GM12892 (cell line): ENCODE data around the gene MMAA. TPM values are rescaled to one million over a fixed set of nuclear protein-coding genes. Genes with fewer than 3 reads are reported as not detected.
"Not testable (repeated sequence)": the region's sequence is repeated elsewhere in the genome, so short reads cannot be mapped to it uniquely, and the experiment has no call there.

ENCODE experiments used
- DNase-seq: peaks from one replicate; pipeline ENCODE4 v3.0.0; 2011; ENCODE audit not compliant: insufficient read length
- FAIRE-seq: peaks from 2 replicates; lab custom pipeline; 2011; peaks lifted over from hg19 to GRCh38; lab: Jason Lieb, UNC
- POLR2A ChIP-seq: IDR thresholded peaks from 2 replicates; pipeline ENCODE4 v1.6.1; 2011; ENCODE audit warnings: low read depth, low read length, control low read depth
- POLR2AphosphoS5 ChIP-seq: IDR thresholded peaks from 2 replicates; pipeline ENCODE4 v1.6.1; 2011; ENCODE audit warnings: low read depth, low read length, control low read depth
- TAF1 ChIP-seq: IDR thresholded peaks from 2 replicates; pipeline ENCODE4 v1.6.1; 2011; ENCODE audit warnings: low read depth, mild to moderate bottlenecking, control low read depth, low read length, borderline replicate concordance
- polyA plus RNA-seq: library from polyadenylated mRNA; unstranded; fragments of >200 nt; gene quantifications from one replicate; pipeline ENCODE4 v1.2.1, GENCODE V29; 2012; ENCODE audit warnings: missing spikeins, inconsistent platforms; ENCODE audit not compliant: missing spikeins

MMAA gene
- 12.1 TPM for polyA plus RNA-seq

DNA sequence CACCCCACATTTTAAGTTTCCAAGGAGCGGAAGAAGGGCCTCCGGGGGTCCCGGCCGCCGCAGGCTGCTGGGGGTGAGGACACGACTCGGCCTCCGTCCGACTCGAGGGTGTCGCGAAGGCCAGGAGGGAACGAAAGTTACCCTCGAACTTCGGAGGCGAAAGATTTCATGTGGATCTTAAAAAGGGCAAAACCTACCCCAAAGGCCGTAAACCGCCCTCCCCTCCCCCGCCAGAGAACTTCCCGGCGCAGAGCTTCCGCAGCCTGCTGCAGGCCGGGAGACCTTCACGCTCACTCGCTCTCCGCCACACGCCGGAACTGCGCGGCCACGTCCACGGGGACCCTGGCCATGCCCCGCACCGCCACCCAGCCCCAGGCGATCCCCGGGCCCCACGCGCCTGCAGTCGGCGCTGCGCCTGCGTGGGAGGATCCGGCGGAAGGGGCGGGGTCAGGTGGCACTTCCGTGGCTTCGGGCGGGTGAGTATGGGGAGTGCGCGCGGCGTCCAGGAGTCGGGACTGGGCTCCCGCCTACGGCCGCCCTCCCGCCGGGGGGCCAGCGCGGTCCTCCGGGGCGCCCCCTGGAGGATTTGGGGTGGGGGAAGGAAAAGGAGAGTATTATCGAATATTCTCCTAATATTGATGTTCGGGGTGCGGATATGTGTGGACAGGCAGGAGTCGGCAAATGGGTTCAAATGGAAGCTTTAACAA is at the start of gene MMAA:
TSS of gene MMAA (plus strand) at position 454 of the 707 bp plus-strand sequence. CDS start 19,755 bp downstream, outside the sequence.
- peak; percentile 96 for TF ChIP-seq POLR2AphosphoS5
- TF ChIP-seq POLR2A, result peak; percentile 96
- TF ChIP-seq TAF1, result peak; percentile 86
- peak; percentile 99 for FAIRE-seq
- peak; percentile 91 for DNase-seq

DNA sequence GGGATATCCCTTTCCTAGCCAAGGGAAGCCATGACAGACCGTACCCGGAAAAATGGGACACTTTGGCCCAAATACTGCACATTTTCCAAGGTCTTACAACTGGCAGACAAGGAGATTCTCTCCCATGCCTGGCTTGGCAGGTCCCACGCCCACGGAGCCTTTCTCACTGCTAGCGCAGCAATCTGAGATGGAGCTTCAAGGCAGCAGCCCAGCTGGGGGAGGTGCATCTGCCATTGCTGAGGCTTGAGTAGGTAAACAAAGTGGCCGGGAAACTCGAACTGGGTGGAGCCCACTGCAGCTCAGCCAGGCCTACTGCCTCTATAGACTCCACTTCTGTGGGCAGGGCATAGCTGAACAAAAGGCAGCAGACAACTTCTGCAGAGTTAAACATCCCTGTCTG is 44.6 kb upstream of the MMAA start:
- DNase-seq, FAIRE-seq: not testable (repeated sequence)

DNA sequence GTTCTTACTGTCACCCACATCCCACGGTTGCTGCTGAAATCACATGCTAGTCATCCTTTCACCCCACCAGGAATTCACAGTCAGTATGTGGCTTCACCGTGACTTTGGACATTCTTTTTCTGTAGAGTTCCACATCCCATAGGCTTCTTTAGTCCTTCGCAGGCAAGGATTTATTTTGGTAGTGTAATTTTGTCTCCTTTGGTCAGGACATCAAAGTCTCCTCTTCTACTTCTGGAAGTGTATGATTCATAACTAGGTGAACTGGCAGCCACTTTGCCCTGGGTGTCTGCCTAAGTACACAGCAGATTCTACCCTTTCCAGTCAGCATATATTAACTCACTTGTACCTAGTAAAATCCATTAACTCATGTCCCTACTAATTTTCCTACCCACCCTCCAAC is 38.3 kb upstream of the MMAA start:
- no peak for DNase-seq
- no peak for TF ChIP-seq POLR2AphosphoS5
- TF ChIP-seq TAF1, result no peak
- no peak for TF ChIP-seq POLR2A
- no peak for FAIRE-seq

GRCh38 chr4:145583191-145584055 is 35.8 kb upstream of the MMAA start:
- TF ChIP-seq POLR2A, result no peak
- no peak for TF ChIP-seq POLR2AphosphoS5
- TF ChIP-seq TAF1, result no peak
- DNase-seq, result no peak
- FAIRE-seq, result no peak

DNA sequence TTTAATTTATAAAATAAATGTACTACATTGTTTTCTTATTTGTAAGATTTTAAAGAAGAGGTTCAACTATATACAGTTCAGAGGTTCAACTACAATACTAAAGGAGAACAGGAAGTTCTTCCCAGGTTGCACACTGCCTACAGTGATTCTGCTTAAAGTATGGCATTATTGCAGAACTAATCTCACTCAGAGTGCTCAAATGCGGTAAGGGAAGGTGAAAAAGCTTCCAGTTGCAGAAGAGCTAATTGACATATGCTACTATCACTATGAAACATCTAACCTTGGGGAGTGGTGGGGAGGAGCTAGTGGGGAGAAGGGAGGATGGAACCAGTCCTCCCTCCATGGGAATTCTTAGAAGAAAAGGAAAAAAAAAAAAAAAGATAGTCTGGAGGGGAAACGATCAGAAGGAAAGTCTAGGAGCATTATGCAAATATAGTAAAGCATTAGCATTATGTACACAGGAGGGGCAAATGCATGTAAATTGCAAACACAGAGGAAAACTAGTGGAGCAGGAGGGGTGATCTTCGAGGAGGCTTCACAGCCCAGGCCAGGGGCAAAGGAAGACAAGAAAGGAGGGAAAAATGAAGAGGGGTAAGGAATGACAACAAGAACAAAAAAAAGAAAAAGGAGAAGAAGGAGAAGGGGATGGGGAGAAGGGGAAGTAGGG is 32.0 kb upstream of the MMAA start:
- peak; percentile 77 for FAIRE-seq
- no peak for TF ChIP-seq POLR2AphosphoS5
- TF ChIP-seq POLR2A, result no peak
- no peak for TF ChIP-seq TAF1
- no peak for DNase-seq

GRCh38 chr4:145589381-145589780 is 29.8 kb upstream of the MMAA start:
- DNase-seq, FAIRE-seq: not testable (repeated sequence)

DNA sequence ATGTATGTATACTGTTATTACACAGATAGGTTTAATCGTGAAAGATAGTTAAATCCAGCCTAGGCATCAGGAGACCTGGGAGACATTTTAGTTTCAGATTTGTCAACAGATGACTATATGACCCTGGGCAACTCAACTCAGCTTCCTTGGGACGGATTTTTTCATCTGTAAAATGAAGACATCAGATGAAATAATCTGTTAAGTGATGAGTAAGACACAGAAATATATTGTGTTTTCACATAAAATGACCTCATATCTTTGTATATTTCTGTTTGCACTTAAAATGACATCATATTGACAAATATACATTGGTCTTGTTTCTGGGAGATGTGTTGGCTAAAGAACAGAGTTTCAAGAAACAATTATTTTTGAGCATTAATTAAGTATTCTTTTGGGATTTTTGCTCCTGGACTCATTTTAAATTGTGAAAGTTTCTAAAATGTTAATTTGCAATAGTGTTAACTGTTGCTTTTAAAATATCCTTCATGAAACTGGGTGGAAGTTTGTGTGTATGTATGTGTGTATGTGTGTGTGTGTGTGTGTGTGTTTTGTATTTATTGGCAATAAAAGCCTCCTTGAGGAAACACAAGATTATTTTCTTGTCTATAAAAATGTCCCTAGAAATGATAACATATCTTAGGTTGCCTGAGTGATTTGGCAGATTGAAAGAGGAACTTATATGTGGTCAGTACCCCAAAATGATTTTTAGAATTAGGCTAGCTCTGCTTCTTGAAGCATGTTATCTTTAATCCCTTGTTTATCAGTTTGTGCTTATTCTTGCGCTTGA is 29.1 kb upstream of the MMAA start:
- peak; percentile 40 for FAIRE-seq
- TF ChIP-seq TAF1 (no peak), POLR2AphosphoS5 (no peak), POLR2A (no peak)
- no peak for DNase-seq

- DNase-seq, result no peak
- FAIRE-seq, result no peak
Observed at GRCh38 chr4:145602129-145602760, 16.9 kb upstream of the MMAA start.

GRCh38 chr4:145605941-145606340 is 13.2 kb upstream of the MMAA start:
- no peak for FAIRE-seq

More at GRCh38 chr4:145602129-145602760, 16.9 kb upstream of the MMAA start:
- TF ChIP-seq POLR2AphosphoS5 (no peak), TAF1 (no peak)

DNA sequence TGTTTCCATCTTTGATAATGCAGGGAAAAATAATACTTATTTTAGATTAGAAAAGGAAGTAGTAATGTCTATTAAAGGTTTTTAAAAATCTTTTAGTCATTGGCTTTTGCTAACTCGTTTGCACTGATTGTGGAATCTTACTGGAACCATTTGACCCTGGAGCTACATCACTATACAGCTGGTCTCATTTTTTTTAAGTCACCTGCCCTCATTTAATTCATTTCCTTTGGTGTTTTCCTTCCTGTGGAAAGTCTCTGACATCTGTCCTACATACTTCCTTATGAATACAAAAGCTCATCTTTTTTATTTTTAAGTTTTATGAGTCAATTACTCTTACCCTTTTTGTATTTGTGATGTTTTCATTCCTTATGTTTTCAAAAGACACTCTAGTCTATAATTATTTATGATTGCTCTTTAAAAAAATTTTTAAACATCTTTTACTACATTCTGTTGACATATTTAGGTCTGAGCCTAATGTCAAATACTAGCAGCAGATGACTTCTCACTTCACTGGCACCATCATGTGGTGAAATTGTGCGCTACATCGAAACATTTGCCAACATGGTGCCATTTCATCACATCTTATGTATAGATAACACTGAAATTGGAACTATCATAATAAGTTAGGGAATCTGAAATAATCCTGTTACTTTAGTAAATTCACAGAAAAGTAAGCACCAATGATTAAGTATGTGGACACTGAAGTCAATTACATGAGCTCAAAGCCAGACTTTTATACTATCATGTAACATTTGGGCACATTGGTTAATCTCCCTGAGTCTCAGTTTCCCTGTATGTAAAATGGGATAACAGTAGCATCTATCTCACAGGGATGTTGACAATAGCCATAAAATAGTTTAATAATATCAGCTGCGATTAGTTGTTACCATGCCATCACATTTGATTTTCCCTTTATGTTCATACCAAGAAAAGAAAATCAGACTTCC is 9.4 kb upstream of the MMAA start:
- FAIRE-seq (peak; percentile 96), DNase-seq (no peak)

More at GRCh38 chr4:145605941-145606340, 13.2 kb upstream of the MMAA start:
- no peak for DNase-seq
- no peak for TF ChIP-seq TAF1
- no peak for TF ChIP-seq POLR2AphosphoS5
- TF ChIP-seq POLR2A, result no peak

More for the DNA sequence above, 9.4 kb upstream of the MMAA start:
- no peak for TF ChIP-seq POLR2A
- no peak for TF ChIP-seq POLR2AphosphoS5
- no peak for TF ChIP-seq TAF1
